AG04450 (cell line): Measurements from ENCODE around the gene NBAS. TPM values are rescaled to one million over a fixed set of nuclear protein-coding genes. Genes with fewer than 3 reads are reported as not detected.

Experiments
- CTCF ChIA-PET: fragments of 300-600, 350-600 bp; formaldehyde crosslinking; extraction: SDS; loops from one replicate; lab custom pipeline; 2022; ENCODE audit warnings: antibody characterized with exemption, inconsistent platforms; lab: Charles Lee
- POLR2A ChIA-PET: fragments of 350-600 bp; formaldehyde crosslinking; extraction: SDS; loops from one replicate; lab custom pipeline; 2021; ENCODE audit warnings: antibody characterized with exemption, inconsistent platforms; lab: Yijun Ruan, JAX
- DNase-seq: peaks from one replicate; pipeline ENCODE4 v3.0.0-alpha.2; 2011; ENCODE audit warnings: low read depth, low spot score
- H3K27ac ChIP-seq: one replicate; pipeline ENCODE4 v1.5.1; 2012; ENCODE audit warnings: low read depth, low read length, control low read depth
- H3K27me3 ChIP-seq: one replicate; pipeline ENCODE4 v1.6.0; 2012; ENCODE audit warnings: low read length; ENCODE audit not compliant: control insufficient read depth, insufficient read depth
- H3K4me3 ChIP-seq: 2 replicates; pipeline ENCODE4 v1.5.1; 2011; ENCODE audit warnings: mild to moderate bottlenecking, low read depth, low read length, control low read depth
- H3K9me3 ChIP-seq: 2 replicates; pipeline ENCODE4 v1.5.1; 2012; ENCODE audit warnings: low read length; ENCODE audit not compliant: control insufficient read depth, insufficient read depth
- CTCF ChIP-seq: IDR thresholded peaks from 2 replicates; pipeline ENCODE4 v1.5.1; 2011; ENCODE audit warnings: low read depth, low read length, control low read depth, inconsistent platforms
- polyA plus RNA-seq: library from polyadenylated mRNA; depleted of rRNA; stranded (reverse); fragments of >200 nt; gene quantifications from 2 replicates; pipeline ENCODE4 v1.2.3, GENCODE V29; 2011

NBAS gene
- polyA plus RNA-seq, 1 experiment, result 45.0 TPM

- TF ChIP-seq CTCF, result no peak
- H3K27me3 ChIP-seq, result no peaks in the 10 kb centered on the region
- H3K27ac ChIP-seq, result no peak overlapping the region
- no peaks in the 10 kb centered on the region for H3K9me3 ChIP-seq
- no peak for DNase-seq
- ChIA-PET POLR2A (no interaction called here), CTCF (interaction anchor here (1.5 kb wide), 1 partner anchor 65 kb away, joined by 6 read pairs; no protein-coding TSS in a partner anchor)
- H3K4me3 ChIP-seq, result no peak overlapping the region
Measured at GRCh38 chr2:15511686-15512085, 49.4 kb downstream of the NBAS start.

DNA sequence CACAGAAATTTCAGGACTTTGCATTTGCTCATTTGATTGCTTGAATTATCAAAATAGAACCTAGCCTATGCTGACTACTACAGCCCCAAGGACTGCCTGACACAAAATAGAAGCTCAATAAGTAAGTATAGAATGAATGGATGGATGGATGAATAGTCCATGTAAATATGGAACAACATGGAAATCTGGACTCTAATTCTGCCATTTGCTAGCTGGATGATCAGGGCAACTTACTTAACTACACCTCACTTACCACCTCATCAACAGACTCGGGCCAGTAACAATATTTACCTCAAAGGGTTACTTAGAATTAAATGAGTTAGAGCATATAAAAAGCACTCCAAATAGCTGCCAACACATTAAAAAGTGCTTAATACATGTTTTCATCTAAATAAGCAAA, 50.6 kb downstream of the NBAS start:
- POLR2A ChIA-PET, result interaction anchor here (0.6 kb wide), 1 partner anchor 312 kb away, joined by 6 read pairs; no protein-coding TSS in a partner anchor
- TF ChIP-seq CTCF, result no peak
- H3K4me3 ChIP-seq, result no peak overlapping the region
- H3K27me3 ChIP-seq, result no peaks in the 10 kb centered on the region
- H3K27ac ChIP-seq, result no peak overlapping the region
- DNase-seq, result no peak
- no peaks in the 10 kb centered on the region for H3K9me3 ChIP-seq
- CTCF ChIA-PET, result no interaction called here

DNA sequence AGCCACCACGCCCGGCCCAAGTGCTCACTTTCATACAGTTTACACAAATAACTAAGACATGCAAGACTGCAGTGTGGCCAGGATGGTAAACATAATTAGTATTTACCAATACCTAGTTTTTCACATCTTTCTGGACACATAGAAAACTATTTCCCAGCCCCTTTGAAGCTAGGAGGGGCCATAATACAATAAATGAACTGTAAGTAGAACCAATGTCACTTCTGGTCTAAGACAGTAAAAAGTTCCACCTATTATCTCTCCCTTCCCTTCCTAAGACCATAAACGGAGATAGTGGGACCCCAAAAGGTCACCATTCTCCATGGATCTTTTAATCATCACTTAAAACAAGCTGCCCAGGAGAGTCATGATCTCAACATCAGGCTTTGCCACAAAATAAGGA, 51.0 kb downstream of the NBAS start:
- DNase-seq, result no peak
- Histone ChIP-seq H3K27me3 (no peaks in the 10 kb centered on the region), H3K9me3 (no peaks in the 10 kb centered on the region), H3K4me3 (no peak overlapping the region), H3K27ac (no peak overlapping the region)
- no peak for TF ChIP-seq CTCF
- ChIA-PET CTCF (no interaction called here), POLR2A (interaction anchor here (0.6 kb wide), 1 partner anchor 311 kb away, joined by 6 read pairs; no protein-coding TSS in a partner anchor)

GRCh38 chr2:15507697-15508096, 53.4 kb downstream of the NBAS start:
- ChIA-PET CTCF (interaction anchor here (0.6 kb wide), 1 partner anchor 60 kb away, joined by 3 read pairs; no protein-coding TSS in a partner anchor), POLR2A (no interaction called here)
- H3K27me3 ChIP-seq, result no peaks in the 10 kb centered on the region
- no peaks in the 10 kb centered on the region for H3K9me3 ChIP-seq
- DNase-seq, result no peak
- no peak for TF ChIP-seq CTCF
- H3K4me3 ChIP-seq, result no peak overlapping the region
- H3K27ac ChIP-seq, result no peak overlapping the region

DNA sequence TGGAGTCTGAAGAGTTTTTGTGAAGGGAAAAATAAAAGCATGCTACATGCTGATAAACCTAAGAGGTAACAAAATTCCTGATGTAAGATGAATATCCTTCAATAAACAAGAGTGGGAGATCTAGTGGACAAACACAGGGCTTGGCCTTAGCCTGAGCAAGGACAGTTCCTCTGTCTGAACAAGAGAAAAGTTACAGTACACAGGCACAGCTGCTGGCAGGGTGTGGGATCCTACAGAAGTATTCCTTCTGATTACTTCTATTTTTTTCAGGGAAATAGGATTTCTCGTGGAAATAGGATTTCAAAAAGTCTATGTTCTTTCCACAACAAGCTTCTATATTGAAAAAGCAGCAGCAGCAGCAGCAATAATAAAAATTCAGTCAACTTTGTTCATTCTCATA, 54.1 kb downstream of the NBAS start:
- Histone ChIP-seq H3K9me3 (no peaks in the 10 kb centered on the region), H3K27ac (no peak overlapping the region), H3K4me3 (no peak overlapping the region), H3K27me3 (no peaks in the 10 kb centered on the region)
- CTCF ChIA-PET, result interaction anchor here (0.6 to 1.0 kb wide), 3 partner anchors 23 to 70 kb away, joined by 3 to 4 read pairs (median 3); no protein-coding TSS in a partner anchor
- TF ChIP-seq CTCF, result no peak
- no peak for DNase-seq
- POLR2A ChIA-PET, result no interaction called here
